HCT116 (cell line): Measurements from ENCODE around the gene CENPF. TPM values are rescaled to one million over a fixed set of nuclear protein-coding genes. Genes with fewer than 3 reads are reported as not detected.

Source experiments
- ATAC-seq: fragments of 200-7000 bp; cut with Tn5 transposase; 2 replicates; pipeline ENCODE4 v1.9.1; 2020; ENCODE audit warnings: mild to moderate bottlenecking, moderate library complexity
- BruUV-seq: library from RNA; stranded (reverse); fragments of 400-500 nt; replicated peaks from 2 replicates; lab custom pipeline; 2021; lab: Mats Ljungman, UMichigan
- CTCF ChIA-PET: fragments of 300-600 bp; sonication (Branson Sonifier 250); formaldehyde crosslinking; loops from one replicate; lab custom pipeline; 2021; ENCODE audit warnings: antibody characterized with exemption; lab: Charles Lee
- POLR2A ChIA-PET: fragments of 300-600, 350-600 bp; sonication (Branson Sonifier 250); formaldehyde crosslinking; loops from one replicate; lab custom pipeline; 2021; ENCODE audit warnings: antibody characterized with exemption; lab: Charles Lee
- RAD21 ChIA-PET, 2 experiments: fragments of 300-600 bp; sonication (Branson Sonifier 250); formaldehyde crosslinking; loops; one replicate each; lab custom pipeline; 2023; ENCODE audit warnings: low total read pairs in 2 of 2; ENCODE audit not compliant: uncharacterized antibody in 2 of 2, unreplicated experiment in 2 of 2, low non-redundant PET in 1 of 2; lab: Charles Lee
- DNase-seq: peaks from one replicate; pipeline ENCODE4 v3.0.0-alpha.2; 2010; ENCODE audit warnings: low read depth, low spot score
- H2AFZ ChIP-seq: fragments of 200-600 bp; shearing (Covaris generic), sonication (generic); 2 replicates; pipeline ENCODE4 v1.6.1; 2017; ENCODE audit warnings: low read depth, mixed run types, mixed read lengths, antibody characterized with exemption, low read length; ENCODE audit not compliant: poor library complexity, severe bottlenecking
- H3K27ac ChIP-seq: 2 replicates; pipeline ENCODE4 v1.5.1; 2012; ENCODE audit warnings: low read depth, low read length
- H3K27me3 ChIP-seq: fragments of 200-600 bp; sonication (generic); 2 replicates; pipeline ENCODE4 v1.6.1; 2016; ENCODE audit warnings: mixed run types, low read length, mixed read lengths; ENCODE audit not compliant: insufficient read depth
- H3K36me3 ChIP-seq, 2 experiments: fragments of 200-500 bp in 1 of 2; fragments of 200-600 bp in 1 of 2; sonication (Bioruptor generic) in 1 of 2; sonication (generic) in 1 of 2; 2 replicates each; pipeline versions ENCODE4 v1.5.1 to v1.6.1; 2014 to 2016; ENCODE audit warnings: low read length in 2 of 2, inconsistent platforms in 1 of 2, mixed read lengths in 1 of 2, mixed run types in 1 of 2; ENCODE audit not compliant: insufficient read depth in 2 of 2, control insufficient read depth in 1 of 2
- H3K4me1 ChIP-seq, 2 experiments: fragments of 200-600 bp in 1 of 2; sonication (generic) in 1 of 2; 2 replicates each; pipeline versions ENCODE4 v1.5.1 to v1.6.1; 2012 to 2017; ENCODE audit warnings: low read length in 2 of 2, inconsistent platforms in 1 of 2, mild to moderate bottlenecking in 1 of 2, mixed read lengths in 1 of 2, mixed run types in 1 of 2, moderate library complexity in 1 of 2; ENCODE audit not compliant: insufficient read depth in 2 of 2, control insufficient read depth in 1 of 2
- H3K4me2 ChIP-seq: fragments of 200-600 bp; sonication (generic); 2 replicates; pipeline ENCODE4 v1.6.1; 2017; ENCODE audit warnings: mixed run types, low read length, mixed read lengths
- H3K4me3 ChIP-seq, 2 experiments: fragments of 200-600 bp in 1 of 2; sonication (generic) in 1 of 2; replicated peaks in 1 of 2; 2 replicates each; pipeline ENCODE4 v1.5.1; 2011 to 2016; ENCODE audit warnings: low read length in 2 of 2, control low read depth in 1 of 2, low read depth in 1 of 2, mild to moderate bottlenecking in 1 of 2, mixed read lengths in 1 of 2, mixed run types in 1 of 2
- H3K79me2 ChIP-seq: fragments of 200-600 bp; sonication (generic); 2 replicates; pipeline ENCODE4 v1.6.1; 2017; ENCODE audit warnings: mild to moderate bottlenecking, mixed run types, low read length, moderate library complexity, mixed read lengths; ENCODE audit not compliant: insufficient read depth
- H3K9ac ChIP-seq: fragments of 200-600 bp; sonication (generic); 2 replicates; pipeline ENCODE4 v1.6.1; 2016; ENCODE audit warnings: low read length, mixed read lengths
- H3K9me2 ChIP-seq: fragments of 200-600 bp; sonication (generic), shearing (Covaris generic); 2 replicates; pipeline ENCODE4 v1.6.1; 2017; ENCODE audit warnings: mixed run types, mild to moderate bottlenecking, moderate library complexity; ENCODE audit not compliant: insufficient read depth
- H3K9me3 ChIP-seq, 2 experiments: fragments of 200-500 bp in 1 of 2; fragments of 200-600 bp in 1 of 2; sonication (Bioruptor generic) in 1 of 2; sonication (generic) in 1 of 2; 2 replicates each; pipeline ENCODE4 v1.6.1; 2014 to 2017; ENCODE audit warnings: low read length in 2 of 2, mixed read lengths in 2 of 2, inconsistent platforms in 1 of 2, low read depth in 1 of 2, mild to moderate bottlenecking in 1 of 2, mixed run types in 1 of 2, moderate library complexity in 1 of 2; ENCODE audit not compliant: control insufficient read depth in 1 of 2, insufficient read depth in 1 of 2
- H4K20me1 ChIP-seq: fragments of 200-600 bp; sonication (generic), shearing (Covaris generic); 2 replicates; pipeline ENCODE4 v1.6.1; 2017; ENCODE audit warnings: mixed run types, mild to moderate bottlenecking, moderate library complexity; ENCODE audit not compliant: insufficient read depth
- CBX3 ChIP-seq: IDR thresholded peaks from 2 replicates; pipeline ENCODE4 v1.6.1; 2012; ENCODE audit warnings: low read depth
- CEBPB ChIP-seq: IDR thresholded peaks from 2 replicates; pipeline ENCODE4 v1.6.1; 2012; ENCODE audit warnings: low read depth
- CTCF ChIP-seq, 3 experiments: fragments of 200-600 bp in 1 of 3; sonication (generic) in 1 of 3; IDR thresholded peaks in 2 of 3; conservative IDR thresholded peaks in 1 of 3; 2 replicates each; pipeline ENCODE4 v1.5.1; 2012 to 2017; ENCODE audit warnings: low read depth in 2 of 3, low read length in 2 of 3, antibody characterized with exemption in 1 of 3, borderline replicate concordance in 1 of 3, control low read depth in 1 of 3, mild to moderate bottlenecking in 1 of 3, mixed read lengths in 1 of 3, mixed run types in 1 of 3, moderate library complexity in 1 of 3; ENCODE audit not compliant: insufficient read depth in 1 of 3
- EGR1 ChIP-seq: IDR thresholded peaks from 2 replicates; pipeline ENCODE4 v1.6.1; 2012; ENCODE audit warnings: low read depth
- EZH2 ChIP-seq: fragments of 200-600 bp; sonication (generic); IDR thresholded peaks from 2 replicates; pipeline ENCODE4 v1.6.1; 2017; ENCODE audit warnings: antibody characterized with exemption, mixed run types
- FOSL1 ChIP-seq: IDR thresholded peaks from 2 replicates; pipeline ENCODE4 v1.6.1; 2012; ENCODE audit warnings: low read depth
- JUND ChIP-seq: IDR thresholded peaks from 2 replicates; pipeline ENCODE4 v1.6.1; 2012
- POLR2AphosphoS5 ChIP-seq: IDR thresholded peaks from 2 replicates; pipeline ENCODE4 v1.6.1; 2011; ENCODE audit warnings: mild to moderate bottlenecking, low read depth, low read length, moderate library complexity
- RAD21 ChIP-seq: IDR thresholded peaks from 2 replicates; pipeline ENCODE4 v1.6.1; 2012; ENCODE audit warnings: low read depth, mild to moderate bottlenecking
- REST ChIP-seq: IDR thresholded peaks from 2 replicates; pipeline ENCODE4 v1.6.1; 2012; ENCODE audit warnings: low read depth
- SP1 ChIP-seq: IDR thresholded peaks from 2 replicates; pipeline ENCODE4 v1.6.1; 2012; ENCODE audit warnings: low read depth
- TCF7L2 ChIP-seq: IDR thresholded peaks from 2 replicates; pipeline ENCODE4 v1.7.0; 2011; ENCODE audit warnings: borderline replicate concordance, inconsistent platforms; ENCODE audit not compliant: insufficient read depth, insufficient read length; ENCODE audit errors: extremely low read depth
- ZBTB33 ChIP-seq: IDR thresholded peaks from 2 replicates; pipeline ENCODE4 v1.6.1; 2011; ENCODE audit warnings: mild to moderate bottlenecking, low read length, moderate library complexity; ENCODE audit not compliant: insufficient replicate concordance; ENCODE audit errors: extremely low read depth
- intact Hi-C: fragments of 100-400 bp; cut with micrococcal nuclease; formaldehyde crosslinking; loops from 2 replicates; pipeline ENCODE4 v1.10.0; 2022
- total RNA-seq: library from RNA; stranded (reverse); gene quantifications from one replicate; pipeline ENCODE4 v1.2.1, GENCODE V29; 2021; ENCODE audit not compliant: unreplicated experiment

CENPF gene
- total RNA-seq, 1 experiment from 2014 or later, result 120 TPM

- no peaks in the 10 kb centered on the region for H3K9me2 ChIP-seq
- ChIA-PET RAD21 (no interaction called here), POLR2A (no interaction called here), CTCF (no interaction called here)
- no peaks in the 10 kb centered on the region for H3K4me1 ChIP-seq
- no peak overlapping the region for H3K27ac ChIP-seq
- H3K9ac ChIP-seq, result no peak overlapping the region
- no peak for DNase-seq
- BruUV-seq, result no TSS peak
- ATAC-seq, result no peak
- intact Hi-C loops, result no loop called here
- no peaks in the 10 kb centered on the region for H3K27me3 ChIP-seq
- H3K4me2 ChIP-seq, result no peak overlapping the region
- H4K20me1 ChIP-seq, result no peaks in the 10 kb centered on the region
- H3K36me3 ChIP-seq, result no peaks in the 10 kb centered on the region
- no peaks in the 10 kb centered on the region for H3K79me2 ChIP-seq
- H2AFZ ChIP-seq, result no peak overlapping the region
- no peak overlapping the region for H3K4me3 ChIP-seq
- H3K9me3 ChIP-seq, result no peaks in the 10 kb centered on the region
- TF ChIP-seq RAD21, result no peak
- no peak for TF ChIP-seq TCF7L2
- no peak for TF ChIP-seq POLR2AphosphoS5
- no peak for TF ChIP-seq EZH2
- TF ChIP-seq JUND, result no peak
- TF ChIP-seq SP1, result no peak
- TF ChIP-seq EGR1, result no peak
- no peak for TF ChIP-seq ZBTB33
- no peak for TF ChIP-seq CTCF (IDR thresholded peaks at IDR 0.05 in 2 of 3, conservative IDR thresholded peaks at IDR 0.05 in 1 of 3; ENCODE audit: borderline replicate concordance in 1 of 3, insufficient read depth in 1 of 3, low read depth in 2 of 3, low read length in 2 of 3)
- no peak for TF ChIP-seq CEBPB
- TF ChIP-seq REST, result no peak
- TF ChIP-seq FOSL1, result no peak
- no peak for TF ChIP-seq CBX3
Observed at GRCh38 chr1:214708321-214708955, 105.4 kb downstream of the CENPF start.
